ENCODE results near the gene SLC26A9. TPM values are rescaled to one million over a fixed set of nuclear protein-coding genes. Genes with fewer than 3 reads are reported as not detected.

The SLC26A9 gene
- total RNA-seq, 2 donors from 2014 or later = not detected

GRCh38 chr1:205951746-205952145 is 8.5 kb upstream of the SLC26A9 start:
- Histone ChIP-seq H3K9ac (ENCODE audit: low read depth in 2 of 2, low read length in 2 of 2) (no peak overlapping the region), H3K27ac (no peak overlapping the region), H3K4me1 (no peaks in the 10 kb centered on the region), H3K9me3 (no peaks in the 10 kb centered on the region), H3K27me3 (no peaks in the 10 kb centered on the region), H3K36me3 (no peaks in the 10 kb centered on the region), H3K4me3 (no peak overlapping the region)
- intact Hi-C loops (cut with DNase I) = no loop called here
- no peak for TF ChIP-seq CTCF (IDR thresholded peaks at IDR 0.05)
- no peak for DNase-seq

- Histone ChIP-seq H3K9ac (ENCODE audit: low read depth in 2 of 2, low read length in 2 of 2) (no peak overlapping the region), H3K27ac (no peak overlapping the region), H3K9me3 (no peaks in the 10 kb centered on the region), H3K36me3 (no peaks in the 10 kb centered on the region), H3K4me3 (no peak overlapping the region), H3K4me1 (no peaks in the 10 kb centered on the region), H3K27me3 (no peaks in the 10 kb centered on the region)
- no peak for TF ChIP-seq CTCF (IDR thresholded peaks at IDR 0.05)
- no peak for DNase-seq
- intact Hi-C loops (cut with DNase I) = no loop called here
Observed at GRCh38 chr1:205950826-205951549, 7.7 kb upstream of the SLC26A9 start.

- Histone ChIP-seq H3K4me1 (no peaks in the 10 kb centered on the region), H3K27ac (no peak overlapping the region), H3K9me3 (no peaks in the 10 kb centered on the region), H3K27me3 (no peaks in the 10 kb centered on the region), H3K36me3 (no peaks in the 10 kb centered on the region), H3K4me3 (no peak overlapping the region), H3K9ac (ENCODE audit: low read depth in 2 of 2, low read length in 2 of 2) (no peak overlapping the region)
- no peak for TF ChIP-seq CTCF (IDR thresholded peaks at IDR 0.05)
- DNase-seq = no peak
- intact Hi-C loops (cut with DNase I) = no loop called here
Observed at GRCh38 chr1:205950280-205950679, 7.0 kb upstream of the SLC26A9 start.

- Histone ChIP-seq H3K36me3 (no peaks in the 10 kb centered on the region), H3K9ac (ENCODE audit: low read depth in 2 of 2, low read length in 2 of 2) (no peak overlapping the region)
Observed at GRCh38 chr1:205949753-205950152, 6.5 kb upstream of the SLC26A9 start.

GRCh38 chr1:205948886-205949285 is 5.6 kb upstream of the SLC26A9 start:
- no peaks in the 10 kb centered on the region for H3K9me3 ChIP-seq
- no peak for TF ChIP-seq CTCF (IDR thresholded peaks at IDR 0.05)
- H3K9ac ChIP-seq (ENCODE audit: low read depth in 2 of 2, low read length in 2 of 2) = no peak overlapping the region
- intact Hi-C loops (cut with DNase I) = no loop called here
- no peaks in the 10 kb centered on the region for H3K36me3 ChIP-seq
- H3K27me3 ChIP-seq = no peaks in the 10 kb centered on the region
- no peak overlapping the region for H3K27ac ChIP-seq
- DNase-seq = no peak
- no peak overlapping the region for H3K4me3 ChIP-seq
- no peaks in the 10 kb centered on the region for H3K4me1 ChIP-seq

More at GRCh38 chr1:205949753-205950152, 6.5 kb upstream of the SLC26A9 start:
- no peak for DNase-seq
- Histone ChIP-seq H3K4me3 (no peak overlapping the region), H3K27ac (no peak overlapping the region), H3K4me1 (no peaks in the 10 kb centered on the region), H3K9me3 (no peaks in the 10 kb centered on the region), H3K27me3 (no peaks in the 10 kb centered on the region)
- intact Hi-C loops (cut with DNase I) = no loop called here
- no peak for TF ChIP-seq CTCF (IDR thresholded peaks at IDR 0.05)

All from colonic mucosa (tissue), 4 donors.